OCI-LY3 (cell line): ENCODE data around the gene ARID5A.

Source experiments
- EZH2phosphoT487 ChIP-seq: fragments of 200-600 bp; shearing (Covaris generic); IDR thresholded peaks from 2 replicates; pipeline ENCODE4 v1.6.1; 2018; ENCODE audit warnings: antibody characterized with exemption, mixed run types, low read depth
- TF ChIP-seq, protein P1 (sequence below): fragments of 200-600, 300-600 bp; sonication (generic); IDR thresholded peaks from 2 replicates; pipeline ENCODE4 v1.5.1; 2014; ENCODE audit warnings: antibody characterized with exemption, low read length, low read depth

DNA sequence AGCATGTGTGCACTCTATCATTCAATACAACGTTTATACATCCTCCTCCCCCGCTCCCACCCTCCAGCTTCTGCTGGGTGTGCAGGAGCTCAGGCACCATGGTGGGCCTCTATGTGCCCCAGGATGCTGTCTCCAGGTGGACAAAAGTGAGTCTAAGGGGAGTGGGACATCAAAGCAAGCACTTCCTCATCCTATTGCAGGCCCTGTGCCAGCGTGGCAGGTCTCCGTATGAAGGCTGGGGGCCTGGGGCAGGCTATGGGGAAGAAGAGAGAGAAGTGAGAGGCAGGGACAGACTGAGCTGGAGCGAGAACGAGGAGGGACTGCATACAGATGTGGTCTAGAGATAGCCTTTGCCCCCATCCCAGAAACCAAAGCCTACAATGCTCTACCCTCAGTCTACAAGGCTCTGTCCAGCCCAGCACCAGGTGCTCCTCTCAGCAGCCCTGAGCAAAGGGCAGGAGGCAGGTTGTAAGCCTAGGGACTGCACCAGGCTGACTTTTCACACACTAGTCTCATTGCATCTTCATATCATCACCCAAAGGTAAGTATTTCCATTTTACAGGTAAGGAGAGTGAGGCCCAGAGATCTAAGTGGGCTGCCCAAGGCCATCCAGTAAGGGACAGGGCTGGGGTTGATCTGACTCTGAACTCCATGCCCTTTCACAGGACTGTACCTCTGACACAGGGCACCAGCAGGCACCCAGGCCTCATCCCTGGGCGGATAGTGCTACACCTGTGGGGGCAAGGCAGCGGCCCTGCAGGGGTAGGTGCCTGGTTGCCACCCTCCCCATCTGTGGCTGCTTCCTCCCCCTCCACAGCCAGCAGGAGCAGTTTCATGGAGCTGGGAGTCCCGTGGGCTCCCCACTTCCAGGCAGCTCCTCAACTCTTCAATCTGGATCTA is 14.0 kb upstream of the ARID5A start:
- TF ChIP-seq, protein P1, sequence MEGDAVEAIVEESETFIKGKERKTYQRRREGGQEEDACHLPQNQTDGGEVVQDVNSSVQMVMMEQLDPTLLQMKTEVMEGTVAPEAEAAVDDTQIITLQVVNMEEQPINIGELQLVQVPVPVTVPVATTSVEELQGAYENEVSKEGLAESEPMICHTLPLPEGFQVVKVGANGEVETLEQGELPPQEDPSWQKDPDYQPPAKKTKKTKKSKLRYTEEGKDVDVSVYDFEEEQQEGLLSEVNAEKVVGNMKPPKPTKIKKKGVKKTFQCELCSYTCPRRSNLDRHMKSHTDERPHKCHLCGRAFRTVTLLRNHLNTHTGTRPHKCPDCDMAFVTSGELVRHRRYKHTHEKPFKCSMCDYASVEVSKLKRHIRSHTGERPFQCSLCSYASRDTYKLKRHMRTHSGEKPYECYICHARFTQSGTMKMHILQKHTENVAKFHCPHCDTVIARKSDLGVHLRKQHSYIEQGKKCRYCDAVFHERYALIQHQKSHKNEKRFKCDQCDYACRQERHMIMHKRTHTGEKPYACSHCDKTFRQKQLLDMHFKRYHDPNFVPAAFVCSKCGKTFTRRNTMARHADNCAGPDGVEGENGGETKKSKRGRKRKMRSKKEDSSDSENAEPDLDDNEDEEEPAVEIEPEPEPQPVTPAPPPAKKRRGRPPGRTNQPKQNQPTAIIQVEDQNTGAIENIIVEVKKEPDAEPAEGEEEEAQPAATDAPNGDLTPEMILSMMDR = no peak
- TF ChIP-seq EZH2phosphoT487 = no peak
